Mucosa of descending colon (tissue), 3 donors: Measurements from ENCODE around the gene TNFRSF14. TPM values are rescaled to one million over a fixed set of nuclear protein-coding genes. Genes with fewer than 3 reads are reported as not detected.

Experiments used
- ATAC-seq: fragments of 200-7000 bp; cut with Tn5 transposase; one replicate; pipeline ENCODE4 v1.9.1; 2020; ENCODE audit warnings: mild to moderate bottlenecking, moderate library complexity
- DNase-seq, 3 donors: peaks; one replicate each; pipeline ENCODE4 v3.0.0-alpha.2; 2020
- H3K36me3 ChIP-seq: fragments of 200-600 bp; one replicate; pipeline ENCODE4 v1.8.0; 2021; ENCODE audit warnings: low read depth, mild to moderate bottlenecking
- H3K4me1 ChIP-seq: fragments of 200-600 bp; one replicate; pipeline ENCODE4 v1.8.0; 2021; ENCODE audit warnings: low read depth, mild to moderate bottlenecking
- H3K4me3 ChIP-seq: fragments of 200-600 bp; one replicate; pipeline ENCODE4 v1.8.0; 2021; ENCODE audit warnings: mild to moderate bottlenecking
- H3K9me3 ChIP-seq: fragments of 200-600 bp; one replicate; pipeline ENCODE4 v1.8.0; 2021; ENCODE audit warnings: mild to moderate bottlenecking
- intact Hi-C, 2 donors: fragments of 100-400 bp; cut with DNase I in 1 of 2; cut with micrococcal nuclease in 1 of 2; formaldehyde crosslinking; loops; one replicate each; pipeline versions ENCODE4 v1.11.0 to v1.11.1; 2022; cut with DNase I, micrococcal nuclease
- long read RNA-seq, 2 donors: library from polyadenylated mRNA; unstranded; transcript quantifications; one replicate each; pipeline ENCODE4 v2.0.0, GENCODE V29; 2019 to 2021
- total RNA-seq, 3 donors: library from RNA; stranded (reverse); fragmentation: NEBNext Ultra II Directional in 2 of 3; extraction: Animal tissue kit (Norgen Biotek cat#: 25700) in 2 of 3; gene quantifications; one replicate each; pipeline versions ENCODE4 v1.2.1 to v1.2.4, GENCODE V29; 2021 to 2023
- TF ChIP-seq, protein P1 (sequence below): fragments of 200-600 bp; IDR thresholded peaks from one replicate; pipeline ENCODE4 v1.8.0; 2022; ENCODE audit warnings: antibody characterized with exemption, mild to moderate bottlenecking
- donor health status: DM: no; HTN: no; CAD: no; lungs with moderate emphysema.
- donor health status: DM: no; HTN: no; CAD: no.
- donor health status: DM: no; HTN: yes; CAD: no.

TNFRSF14 gene
- total RNA-seq = 100 to 1,000 TPM; 143 to 206 (median 146) TPM
- long read RNA-seq, donor 1, transcript TNFRSF14-201 (8 exons, 1,707 nt) = major isoform, 64 of 203 reads
- long read RNA-seq, donor 1, partial matches to known transcripts = 35 of 203 reads
- long read RNA-seq, donor 1, other reads (novel, unspliced or antisense) = 99 of 203 reads
- long read RNA-seq, donor 2, transcript TNFRSF14-201 (8 exons, 1,707 nt) = major isoform, 52 of 92 reads
- long read RNA-seq, donor 2, partial matches to known transcripts = 14 of 92 reads
- long read RNA-seq, donor 2, other reads (novel, unspliced or antisense) = 24 of 92 reads

DNA sequence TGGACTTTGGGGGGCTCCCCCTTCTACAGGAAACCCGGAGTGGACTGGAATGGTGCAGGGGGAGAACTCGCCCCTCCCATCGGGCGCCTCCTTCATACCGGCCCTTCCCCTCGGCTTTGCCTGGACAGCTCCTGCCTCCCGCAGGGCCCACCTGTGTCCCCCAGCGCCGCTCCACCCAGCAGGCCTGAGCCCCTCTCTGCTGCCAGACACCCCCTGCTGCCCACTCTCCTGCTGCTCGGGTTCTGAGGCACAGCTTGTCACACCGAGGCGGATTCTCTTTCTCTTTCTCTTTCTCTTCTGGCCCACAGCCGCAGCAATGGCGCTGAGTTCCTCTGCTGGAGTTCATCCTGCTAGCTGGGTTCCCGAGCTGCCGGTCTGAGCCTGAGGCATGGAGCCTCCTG, at the start of gene TNFRSF14:
Gene TNFRSF14 (plus strand): TSS at position 95 of the 401 bp plus-strand sequence. CDS start 294 bp downstream, at position 389.
- H3K9me3 ChIP-seq = no peaks in the 10 kb centered on the region
- TF ChIP-seq, protein P1, sequence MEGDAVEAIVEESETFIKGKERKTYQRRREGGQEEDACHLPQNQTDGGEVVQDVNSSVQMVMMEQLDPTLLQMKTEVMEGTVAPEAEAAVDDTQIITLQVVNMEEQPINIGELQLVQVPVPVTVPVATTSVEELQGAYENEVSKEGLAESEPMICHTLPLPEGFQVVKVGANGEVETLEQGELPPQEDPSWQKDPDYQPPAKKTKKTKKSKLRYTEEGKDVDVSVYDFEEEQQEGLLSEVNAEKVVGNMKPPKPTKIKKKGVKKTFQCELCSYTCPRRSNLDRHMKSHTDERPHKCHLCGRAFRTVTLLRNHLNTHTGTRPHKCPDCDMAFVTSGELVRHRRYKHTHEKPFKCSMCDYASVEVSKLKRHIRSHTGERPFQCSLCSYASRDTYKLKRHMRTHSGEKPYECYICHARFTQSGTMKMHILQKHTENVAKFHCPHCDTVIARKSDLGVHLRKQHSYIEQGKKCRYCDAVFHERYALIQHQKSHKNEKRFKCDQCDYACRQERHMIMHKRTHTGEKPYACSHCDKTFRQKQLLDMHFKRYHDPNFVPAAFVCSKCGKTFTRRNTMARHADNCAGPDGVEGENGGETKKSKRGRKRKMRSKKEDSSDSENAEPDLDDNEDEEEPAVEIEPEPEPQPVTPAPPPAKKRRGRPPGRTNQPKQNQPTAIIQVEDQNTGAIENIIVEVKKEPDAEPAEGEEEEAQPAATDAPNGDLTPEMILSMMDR = no peak
- H3K4me3 ChIP-seq = peak within 1 kb of the TSS; percentile 72
- ATAC-seq (peak; percentile 60), DNase-seq (peak; percentile 76 to 84 (median 80))
- peaks cover 5% of the 10 kb centered on the region for H3K36me3 ChIP-seq
- intact Hi-C loops = no loop called here
- H3K4me1 ChIP-seq = peaks cover 42% of the 10 kb centered on the region

DNA sequence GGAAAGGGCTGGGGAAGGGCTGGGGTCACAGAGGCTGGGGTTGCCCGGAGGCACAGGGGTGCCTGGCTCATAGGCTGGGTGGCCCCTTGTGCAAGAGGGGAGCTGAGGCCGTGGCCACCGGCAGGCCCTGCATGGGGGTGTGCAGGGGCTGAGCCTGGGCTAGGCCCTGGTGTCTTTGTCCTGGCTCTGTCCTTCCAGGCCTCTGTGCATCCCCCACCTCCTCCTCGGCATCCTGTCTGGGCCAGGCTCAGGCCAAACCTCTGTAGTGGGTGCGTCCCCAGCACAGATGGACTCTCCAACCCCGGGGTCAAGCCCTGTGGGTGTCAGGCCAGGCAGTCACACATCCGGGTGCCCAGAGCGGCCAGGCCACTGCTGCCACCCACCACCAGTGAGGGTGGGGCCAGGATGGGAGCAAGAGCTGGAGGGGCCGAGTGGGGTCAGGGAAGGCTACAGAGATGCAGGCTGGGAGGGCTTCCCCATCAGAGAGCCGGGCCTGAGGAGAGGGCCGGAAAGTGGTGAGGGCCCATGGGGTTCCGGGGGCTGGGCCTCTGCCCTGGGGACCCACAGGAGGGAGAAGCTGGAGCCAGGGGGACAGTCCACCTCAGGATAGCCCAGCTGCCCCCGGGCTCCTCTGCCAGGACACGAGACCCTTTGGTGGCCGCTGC, 49.1 kb upstream of the TNFRSF14 start:
- Histone ChIP-seq H3K4me3 (no peak overlapping the region), H3K9me3 (no peaks in the 10 kb centered on the region), H3K36me3 (peaks cover 5% of the 10 kb centered on the region), H3K4me1 (no peaks in the 10 kb centered on the region)
- DNase-seq = no peak
- intact Hi-C loops = no loop called here
- TF ChIP-seq, protein P1 = no peak
- ATAC-seq = peak; percentile 6

DNA sequence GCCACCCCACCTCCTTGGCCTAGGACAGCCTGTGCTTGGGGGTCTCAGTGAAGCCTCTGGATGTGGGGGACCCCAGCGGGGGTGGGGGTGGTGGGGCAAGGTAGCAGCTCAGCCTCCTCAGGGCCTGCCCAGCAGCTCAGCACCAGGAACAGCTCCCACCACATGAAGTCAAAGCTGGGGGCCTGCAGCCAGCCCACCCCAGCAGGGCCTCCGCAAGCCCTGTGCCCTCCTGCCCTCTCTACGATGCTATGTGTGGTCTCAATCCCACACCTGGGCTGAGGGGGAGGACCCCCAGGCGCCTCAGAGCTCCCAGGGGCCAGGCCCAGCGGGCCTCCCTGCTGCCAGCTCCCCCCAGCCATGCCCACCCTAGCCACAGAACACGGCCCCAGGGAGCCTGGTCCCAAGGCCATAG, 48.4 kb upstream of the TNFRSF14 start:
- no peak overlapping the region for H3K4me3 ChIP-seq
- no peaks in the 10 kb centered on the region for H3K4me1 ChIP-seq
- H3K36me3 ChIP-seq = peaks cover 5% of the 10 kb centered on the region
- intact Hi-C loops = no loop called here
- no peaks in the 10 kb centered on the region for H3K9me3 ChIP-seq
- ATAC-seq (no peak), DNase-seq (no peak)
- TF ChIP-seq, protein P1 = no peak

DNA sequence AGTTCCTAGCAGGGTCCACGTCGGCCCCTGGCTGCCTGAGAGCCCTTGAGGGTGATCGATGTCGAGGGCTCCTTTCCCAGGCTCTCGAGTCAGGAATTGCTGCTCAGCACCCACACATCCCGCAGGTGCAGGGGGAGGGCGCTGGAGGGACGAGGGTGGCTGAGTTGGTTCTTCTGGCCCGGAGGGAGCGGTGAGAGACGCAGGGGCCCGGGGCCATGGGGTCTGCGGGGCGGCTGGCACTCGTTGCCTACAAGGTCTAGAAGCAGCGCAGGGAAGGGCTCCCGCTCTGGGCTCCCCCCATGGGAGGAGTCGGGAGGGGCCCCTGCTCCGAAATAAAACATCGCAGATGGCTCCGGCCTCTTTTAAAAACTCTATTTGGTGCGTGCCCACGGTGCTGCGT, 48.0 kb upstream of the TNFRSF14 start:
- ATAC-seq = no peak
- H3K9me3 ChIP-seq = no peaks in the 10 kb centered on the region
- H3K4me1 ChIP-seq = no peaks in the 10 kb centered on the region
- peaks cover 5% of the 10 kb centered on the region for H3K36me3 ChIP-seq
- TF ChIP-seq, protein P1 = no peak
- no peak overlapping the region for H3K4me3 ChIP-seq
- no peak for DNase-seq
- intact Hi-C loops = no loop called here

DNA sequence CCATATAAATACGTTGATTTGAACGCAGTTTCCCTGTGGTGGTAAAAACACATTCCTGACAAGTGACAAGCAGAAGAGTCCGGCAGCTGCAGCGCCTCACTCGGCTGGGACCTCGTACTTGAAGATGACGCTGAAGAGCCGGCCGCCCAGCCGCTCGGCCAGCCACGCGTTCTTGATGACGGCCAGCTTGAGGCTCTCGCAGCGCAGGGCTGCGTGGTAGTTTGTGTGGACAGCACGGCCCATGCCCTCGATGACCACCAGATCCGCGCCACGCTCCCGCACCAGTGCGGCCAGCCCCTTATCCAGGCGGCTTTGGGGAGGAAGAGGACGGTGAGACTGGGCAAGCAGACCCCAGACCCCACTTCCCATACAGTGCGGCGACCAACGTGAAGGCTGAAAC, 47.4 kb upstream of the TNFRSF14 start:
- Histone ChIP-seq H3K9me3 (no peaks in the 10 kb centered on the region), H3K36me3 (peaks cover 5% of the 10 kb centered on the region), H3K4me3 (no peak overlapping the region), H3K4me1 (no peaks in the 10 kb centered on the region)
- TF ChIP-seq, protein P1 = no peak
- no peak for DNase-seq
- ATAC-seq = no peak
- intact Hi-C loops = no loop called here
